HG02588 (cell line): ENCODE data around the gene LETM1.

ENCODE experiments used
- ATAC-seq: cut with Tn5 transposase; IDR thresholded peaks from one replicate; pipeline ENCODE4 v1.9.1; 2021; ENCODE audit warnings: mild to moderate bottlenecking, moderate library complexity; ENCODE audit not compliant: unreplicated experiment

Gene LETM1

GRCh38 chr4:1797298-1797860 lies 58.6 kb downstream of the LETM1 start:
- no peak for ATAC-seq

DNA sequence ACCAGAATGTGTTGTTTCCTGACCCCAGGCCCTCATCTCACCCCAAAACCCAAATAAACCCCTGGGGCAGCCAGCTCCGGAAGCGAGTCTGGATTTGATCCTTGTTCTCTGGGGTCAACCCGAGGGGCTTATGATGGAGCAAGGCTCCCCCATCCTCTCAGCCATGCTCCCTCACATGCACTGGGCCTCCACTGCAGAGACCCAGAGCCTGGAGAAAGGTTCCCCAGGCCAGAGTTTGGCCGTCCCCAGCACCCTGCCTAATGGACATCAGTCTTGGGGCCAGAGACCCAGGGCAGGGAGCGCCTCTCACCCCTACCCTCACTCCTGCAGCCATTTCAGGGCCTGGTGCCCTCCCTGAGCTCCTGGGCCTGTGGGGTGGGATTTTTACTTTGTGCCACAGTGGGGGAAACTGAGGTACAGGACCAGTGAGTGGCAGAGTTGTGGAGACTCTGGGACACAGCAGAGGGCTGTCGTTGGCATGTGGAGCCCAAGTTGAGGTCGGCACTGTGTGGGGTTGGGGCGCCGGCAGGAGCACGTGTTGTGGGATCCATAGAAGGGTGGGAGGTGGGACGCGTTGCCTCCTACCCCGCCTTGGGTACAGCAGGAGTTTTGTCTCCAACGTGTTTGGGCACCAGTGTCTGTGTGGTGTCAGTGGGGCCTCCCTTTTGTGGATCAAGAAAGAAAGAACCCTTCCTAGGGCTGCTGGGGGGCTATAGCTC lies 59.3 kb downstream of the LETM1 start:
- no peak for ATAC-seq

- ATAC-seq = no peak
These were observed 60.4 kb downstream of the LETM1 start for GRCh38 chr4:1795299-1796195.

GRCh38 chr4:1794809-1795298 lies 61.1 kb downstream of the LETM1 start:
- no peak for ATAC-seq

GRCh38 chr4:1793940-1794808 lies 61.8 kb downstream of the LETM1 start:
- no peak for ATAC-seq

DNA sequence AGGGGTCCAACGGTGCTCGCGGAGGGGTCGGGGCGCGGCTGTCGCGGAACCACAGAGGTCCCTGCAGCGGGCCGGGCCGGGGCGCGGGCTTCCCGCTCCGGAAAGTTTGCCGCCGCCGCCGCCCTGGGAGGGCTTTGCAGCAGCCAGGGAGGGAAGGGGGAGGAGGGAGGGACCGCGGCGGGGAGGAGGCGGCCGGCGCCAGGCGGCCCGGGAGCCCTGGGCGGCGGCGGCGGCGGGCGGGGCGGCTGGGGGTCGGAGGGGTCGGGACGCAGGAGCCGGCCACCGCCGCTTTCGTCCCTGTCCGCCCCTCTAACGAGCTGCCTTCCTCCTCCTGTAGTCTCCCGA lies 62.5 kb downstream of the LETM1 start:
- no peak for ATAC-seq

DNA sequence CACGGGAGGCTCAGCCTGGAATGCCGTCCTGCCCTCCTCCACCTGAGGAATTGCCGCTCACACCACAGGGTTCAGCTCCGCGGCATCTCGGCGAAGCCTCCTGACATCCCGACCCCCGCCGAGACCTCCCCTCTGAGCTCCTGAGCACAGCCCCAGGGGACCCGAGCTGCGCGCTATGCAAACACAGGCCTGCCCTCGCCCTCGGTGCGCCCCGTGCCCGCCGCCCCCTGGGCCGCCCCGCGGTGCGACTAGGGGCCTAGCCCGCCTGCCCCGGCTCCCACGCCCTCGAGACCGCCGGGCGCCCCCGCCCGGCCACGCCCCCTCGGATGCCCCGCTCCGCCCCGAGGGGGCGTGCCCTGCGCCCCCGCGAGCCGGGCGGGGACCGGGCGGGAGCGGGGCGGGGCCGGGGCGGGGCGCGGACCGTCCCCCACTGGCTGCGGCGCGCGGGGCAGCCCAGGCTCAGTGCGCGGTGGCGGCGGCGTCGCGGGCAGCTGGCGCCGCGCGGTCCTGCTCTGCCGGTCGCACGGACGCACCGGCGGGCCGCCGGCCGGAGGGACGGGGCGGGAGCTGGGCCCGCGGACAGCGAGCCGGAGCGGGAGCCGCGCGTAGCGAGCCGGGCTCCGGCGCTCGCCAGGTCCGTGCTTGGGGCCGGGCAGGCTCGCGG lies 63.0 kb downstream of the LETM1 start, which contains the start of gene FGFR3:
Gene FGFR3, plus strand, starts transcription at position 462 of the 664 bp plus-strand sequence. CDS start 642 bp downstream, outside the sequence.
- no peak for ATAC-seq

- no peak for ATAC-seq
These were observed 63.7 kb downstream of the LETM1 start for GRCh38 chr4:1792158-1792831.

DNA sequence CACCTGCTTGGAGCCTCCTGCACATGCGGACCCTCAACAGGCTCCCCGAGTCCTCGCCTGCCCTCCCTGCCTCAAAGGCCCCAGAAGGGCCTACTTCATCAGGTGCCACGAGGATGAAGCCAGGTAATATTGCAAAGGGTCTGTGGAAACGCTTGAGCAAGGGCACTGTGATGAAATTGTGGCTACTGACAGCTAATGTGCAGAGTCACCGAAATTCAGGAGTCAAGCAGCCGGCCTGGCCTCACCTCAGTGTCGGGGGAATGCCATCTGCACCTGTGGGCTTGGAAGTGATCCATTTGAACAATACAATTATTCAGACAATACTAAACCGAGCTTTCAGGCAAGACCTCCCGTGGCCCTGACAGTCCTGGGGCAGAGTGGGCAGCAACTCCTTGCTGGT lies 66.0 kb downstream of the LETM1 start:
- no peak for ATAC-seq

GRCh38 chr4:1789552-1789951 lies 66.4 kb downstream of the LETM1 start:
- no peak for ATAC-seq

DNA sequence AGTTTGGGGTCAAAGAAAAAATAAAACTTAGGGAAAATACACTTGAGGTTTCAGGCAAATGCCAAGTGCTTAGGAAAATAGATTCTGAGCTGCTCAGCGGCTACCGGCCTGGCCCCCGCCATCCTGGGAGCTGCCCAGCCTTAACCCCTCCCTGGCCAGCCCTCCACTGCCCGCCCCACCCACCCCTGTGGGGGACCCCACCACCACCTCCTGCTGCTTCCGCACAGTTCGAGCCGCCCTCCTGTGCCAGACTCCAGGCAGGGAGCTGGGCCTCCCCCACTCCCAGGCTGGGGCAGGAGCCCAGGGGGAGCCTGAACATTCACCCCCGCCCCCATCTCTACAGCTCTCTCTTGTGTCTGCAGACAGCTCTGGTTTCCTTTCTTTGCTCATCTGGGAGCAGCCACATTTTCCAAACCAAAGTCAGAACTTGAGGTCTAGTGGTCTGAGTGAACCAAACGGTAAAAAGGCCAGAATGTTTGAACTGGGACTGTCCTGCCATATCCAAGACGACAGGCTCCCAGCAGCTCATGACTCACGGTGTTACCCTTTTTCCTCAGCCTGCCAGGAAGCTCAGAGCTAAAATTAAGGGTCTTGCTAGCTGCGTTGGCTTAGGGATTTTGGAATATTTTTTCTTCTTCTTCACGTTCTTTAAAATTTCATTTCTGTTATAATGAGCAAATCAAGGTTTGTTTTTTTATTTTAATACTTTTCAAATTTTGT lies 67.5 kb downstream of the LETM1 start:
- ATAC-seq = no peak

- no peak for ATAC-seq
These were observed 68.4 kb downstream of the LETM1 start for GRCh38 chr4:1787411-1788077.

GRCh38 chr4:1786544-1787362 lies 69.2 kb downstream of the LETM1 start:
- no peak for ATAC-seq

DNA sequence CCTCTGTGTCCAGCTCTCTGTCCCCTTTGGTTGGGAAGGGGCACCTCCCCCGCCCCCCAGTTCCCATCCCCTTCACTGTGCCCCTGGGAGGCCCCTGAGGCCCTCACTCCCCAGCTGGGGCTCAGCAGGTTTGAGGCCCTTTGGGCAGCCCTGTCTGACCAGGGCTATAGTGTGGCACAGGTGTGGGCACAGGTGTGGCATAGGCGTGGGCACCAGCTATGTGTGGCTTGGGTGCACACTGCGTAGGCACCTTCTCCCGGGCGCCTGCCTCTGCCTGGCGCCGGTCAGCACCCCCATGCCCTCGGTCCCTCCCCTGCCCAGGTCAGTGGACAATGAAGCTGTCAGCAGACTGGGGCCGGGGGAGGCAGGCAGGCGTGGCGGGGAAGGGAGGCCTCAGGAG lies 70.4 kb downstream of the LETM1 start:
- ATAC-seq = no peak

GRCh38 chr4:1784789-1785591 lies 71.0 kb downstream of the LETM1 start:
- ATAC-seq = no peak

DNA sequence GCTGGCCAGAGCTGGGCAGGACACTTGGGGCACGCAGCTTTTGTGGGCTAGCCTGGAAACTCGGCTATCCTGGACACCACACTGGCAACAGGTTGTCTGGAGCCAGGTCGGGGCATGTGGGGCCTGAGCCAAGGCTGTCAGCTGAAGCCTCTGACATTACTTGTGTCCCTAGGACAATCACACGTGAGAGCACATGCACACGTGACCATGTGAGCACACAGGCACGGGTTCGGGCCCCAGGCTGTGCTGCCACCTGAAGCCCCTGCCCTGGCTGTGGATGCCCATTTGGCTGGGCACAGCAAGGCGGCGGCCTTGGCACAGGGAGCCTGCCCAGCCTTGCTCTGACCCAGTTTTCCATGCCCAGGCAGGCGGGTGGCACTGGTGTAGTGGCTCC lies 71.6 kb downstream of the LETM1 start:
- ATAC-seq = no peak

DNA sequence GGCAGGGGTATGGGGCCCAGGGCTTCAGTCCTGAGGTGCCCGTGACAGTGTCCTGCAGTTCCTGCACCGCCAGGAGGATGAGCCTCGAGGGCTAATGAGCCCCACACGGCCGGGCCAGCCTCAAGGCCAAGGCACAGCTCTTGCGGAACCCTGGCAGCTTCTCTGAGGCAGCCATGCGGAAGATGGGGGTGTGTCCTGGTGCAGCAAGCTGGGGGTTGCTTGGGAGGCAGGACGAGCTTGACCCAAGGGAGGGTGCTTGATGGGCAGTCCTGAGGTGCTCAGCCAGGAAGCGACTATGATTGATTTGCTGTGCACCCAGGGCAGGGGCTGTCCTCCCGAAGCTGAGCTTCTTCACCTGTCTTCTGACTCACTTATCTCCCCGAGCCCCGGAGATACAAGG lies 72.0 kb downstream of the LETM1 start:
- no peak for ATAC-seq
